ENCODE measurements around the gene NSRP1.
A peak's percentile ranks its signal among the peaks of the same experiment; 100 is the strongest.

The NSRP1 gene

GRCh38 chr17:30234964-30235363, 118.3 kb downstream of the NSRP1 start:
- peaks cover 10% of the 10 kb centered on the region for H3K4me1 ChIP-seq (ENCODE audit: control insufficient read depth, insufficient read depth, low read length)
- no peaks in the 10 kb centered on the region for H3K36me3 ChIP-seq (ENCODE audit: control insufficient read depth, insufficient read depth, low read length, severe bottlenecking)
- DNase-seq (ENCODE audit: low read depth): no peak
- H3K4me3 ChIP-seq (ENCODE audit: low read length): peak overlapping the region; percentile 77
- peaks cover 30% of the 10 kb centered on the region for H3K27me3 ChIP-seq (replicated peaks; ENCODE audit: control insufficient read depth, insufficient read depth, low read length)
- H3K9ac ChIP-seq (ENCODE audit: low read length): no peak overlapping the region
- H3K9me3 ChIP-seq (ENCODE audit: control insufficient read depth, low read length): peaks cover under 1% of the 10 kb centered on the region

- peaks cover 10% of the 10 kb centered on the region for H3K4me1 ChIP-seq (ENCODE audit: control insufficient read depth, insufficient read depth, low read length)
- H3K36me3 ChIP-seq (ENCODE audit: control insufficient read depth, insufficient read depth, low read length, severe bottlenecking): no peaks in the 10 kb centered on the region
- H3K4me3 ChIP-seq (ENCODE audit: low read length): peak within 1 kb of the TSS; percentile 77
- peaks cover 26% of the 10 kb centered on the region for H3K27me3 ChIP-seq (replicated peaks; ENCODE audit: control insufficient read depth, insufficient read depth, low read length)
- no peak within 1 kb of the TSS for H3K9ac ChIP-seq (ENCODE audit: low read length)
- DNase-seq (ENCODE audit: low read depth): peak; percentile 54
- H3K9me3 ChIP-seq (ENCODE audit: control insufficient read depth, low read length): peaks cover 3% of the 10 kb centered on the region
Observed at GRCh38 chr17:30235386-30236296, 119.0 kb downstream of the NSRP1 start, which contains the start of gene SLC6A4. Gene SLC6A4, minus strand, starts transcription at chr17:30235697. Its CDS starts 13,739 bp downstream, at chr17:30221958.
